Osteoblast (primary cell): ENCODE data around the gene KASH5. TPM values are rescaled to one million over a fixed set of nuclear protein-coding genes. Genes with fewer than 3 reads are reported as not detected.

ENCODE experiments used
- DNase-seq: peaks from one replicate; pipeline ENCODE4 v3.0.0; 2011; ENCODE audit warnings: low spot score, mixed read lengths; ENCODE audit not compliant: insufficient read length; ENCODE audit errors: missing footprints
- H2AFZ ChIP-seq: 2 replicates; pipeline ENCODE4 v1.6.0; 2011; ENCODE audit warnings: mild to moderate bottlenecking, low read length
- H3K27ac ChIP-seq: 2 replicates; pipeline ENCODE4 v1.5.1; 2011; ENCODE audit warnings: mild to moderate bottlenecking, low read depth, low read length, moderate library complexity
- H3K27me3 ChIP-seq: 2 replicates; pipeline ENCODE4 v1.6.0; 2012; ENCODE audit warnings: mild to moderate bottlenecking, control low read depth, inconsistent platforms, low read length, moderate library complexity; ENCODE audit not compliant: insufficient read depth
- H3K36me3 ChIP-seq: 2 replicates; pipeline ENCODE4 v1.5.1; 2011; ENCODE audit warnings: mild to moderate bottlenecking, low read length, control low read depth, moderate library complexity; ENCODE audit not compliant: insufficient read depth
- H3K4me1 ChIP-seq: 2 replicates; pipeline ENCODE4 v1.5.1; 2011; ENCODE audit warnings: mild to moderate bottlenecking, low read length, control low read depth, moderate library complexity; ENCODE audit not compliant: insufficient read depth
- H3K4me2 ChIP-seq: 2 replicates; pipeline ENCODE4 v1.6.0; 2011; ENCODE audit warnings: mild to moderate bottlenecking, low read length; ENCODE audit not compliant: insufficient read depth
- H3K4me3 ChIP-seq: fragments of 200-600 bp; sonication (generic); 3 replicates; pipeline ENCODE4 v1.5.1; 2012; ENCODE audit warnings: mild to moderate bottlenecking, low read length, inconsistent platforms; ENCODE audit not compliant: insufficient read depth
- H3K79me2 ChIP-seq: 2 replicates; pipeline ENCODE4 v1.6.0; 2012; ENCODE audit warnings: mild to moderate bottlenecking, low read length, control low read depth, inconsistent platforms; ENCODE audit not compliant: insufficient read depth
- H3K9me3 ChIP-seq: 2 replicates; pipeline ENCODE4 v1.5.1; 2011; ENCODE audit warnings: low read depth, low read length, control low read depth
- H4K20me1 ChIP-seq: 2 replicates; pipeline ENCODE4 v1.6.0; 2012; ENCODE audit warnings: mild to moderate bottlenecking, low read length, control low read depth; ENCODE audit not compliant: insufficient read depth
- CTCF ChIP-seq: IDR thresholded peaks from 2 replicates; pipeline ENCODE4 v1.5.1; 2011; ENCODE audit warnings: mild to moderate bottlenecking, low read depth, low read length, moderate library complexity; ENCODE audit errors: extremely low read depth
- total RNA-seq: library from RNA; depleted of rRNA; stranded (reverse); fragments of >200 nt; gene quantifications from 2 replicates; pipeline ENCODE4 v1.2.3, GENCODE V29; 2012

Gene KASH5
- total RNA-seq, 1 donor: not detected

GRCh38 chr19:49390929-49391359 lies 2.9 kb downstream of the KASH5 start:
- peak; percentile 84 for DNase-seq
- Histone ChIP-seq H3K4me2 (no peak overlapping the region), H3K36me3 (no peaks in the 10 kb centered on the region), H3K4me3 (no peak overlapping the region), H4K20me1 (no peaks in the 10 kb centered on the region), H2AFZ (no peak overlapping the region), H3K79me2 (no peaks in the 10 kb centered on the region), H3K27ac (no peak overlapping the region), H3K4me1 (no peaks in the 10 kb centered on the region), H3K27me3 (no peaks in the 10 kb centered on the region), H3K9me3 (no peaks in the 10 kb centered on the region)
- TF ChIP-seq CTCF: no peak

- Histone ChIP-seq H4K20me1 (no peaks in the 10 kb centered on the region), H3K9me3 (no peaks in the 10 kb centered on the region), H3K4me1 (no peaks in the 10 kb centered on the region), H3K27me3 (no peaks in the 10 kb centered on the region), H3K79me2 (no peaks in the 10 kb centered on the region), H3K27ac (no peak overlapping the region), H3K36me3 (no peaks in the 10 kb centered on the region), H3K4me3 (no peak overlapping the region), H3K4me2 (no peak overlapping the region), H2AFZ (no peak overlapping the region)
- DNase-seq: peak; percentile 93
- peak; percentile 82 for TF ChIP-seq CTCF
Observed at GRCh38 chr19:49391581-49392399, 3.7 kb downstream of the KASH5 start.

GRCh38 chr19:49393881-49394280 lies 5.8 kb downstream of the KASH5 start:
- DNase-seq: no peak
- no peaks in the 10 kb centered on the region for H3K27me3 ChIP-seq
- no peaks in the 10 kb centered on the region for H4K20me1 ChIP-seq
- no peak for TF ChIP-seq CTCF
- no peaks in the 10 kb centered on the region for H3K36me3 ChIP-seq
- no peak overlapping the region for H2AFZ ChIP-seq
- H3K79me2 ChIP-seq: no peaks in the 10 kb centered on the region
- H3K27ac ChIP-seq: no peak overlapping the region
- H3K4me2 ChIP-seq: no peak overlapping the region
- no peak overlapping the region for H3K4me3 ChIP-seq
- no peaks in the 10 kb centered on the region for H3K4me1 ChIP-seq
- no peaks in the 10 kb centered on the region for H3K9me3 ChIP-seq

- no peaks in the 10 kb centered on the region for H3K9me3 ChIP-seq
- peaks cover under 1% of the 10 kb centered on the region for H3K27me3 ChIP-seq
- no peak for DNase-seq
Observed at GRCh38 chr19:49395581-49396407, 7.7 kb downstream of the KASH5 start.

More at GRCh38 chr19:49395581-49396407, 7.7 kb downstream of the KASH5 start:
- Histone ChIP-seq H3K36me3 (no peaks in the 10 kb centered on the region), H3K4me1 (no peaks in the 10 kb centered on the region), H3K79me2 (no peaks in the 10 kb centered on the region), H3K4me2 (no peak overlapping the region), H3K4me3 (no peak overlapping the region), H3K27ac (no peak overlapping the region), H4K20me1 (no peaks in the 10 kb centered on the region), H2AFZ (no peak overlapping the region)
- TF ChIP-seq CTCF: no peak
